Lower lobe of right lung (tissue), 2 donors: ENCODE results near the gene OR2T27. TPM values are rescaled to one million over a fixed set of nuclear protein-coding genes. Genes with fewer than 3 reads are reported as not detected.

Experiments
- ATAC-seq, 2 donors: fragments of 200-7000 bp; cut with Tn5 transposase; one replicate each; pipeline ENCODE4 v1.9.1; 2020 to 2022; ENCODE audit warnings: mild to moderate bottlenecking in 2 of 2, moderate library complexity in 2 of 2
- DNase-seq: peaks from one replicate; pipeline ENCODE4 v3.0.0-alpha.2; 2020
- H3K27ac ChIP-seq: fragments of 200-600 bp; one replicate; pipeline ENCODE4 v1.8.0; 2022
- H3K27me3 ChIP-seq: fragments of 200-600 bp; one replicate; pipeline ENCODE4 v1.8.0; 2022; ENCODE audit warnings: low read depth
- H3K36me3 ChIP-seq: fragments of 200-600 bp; one replicate; pipeline ENCODE4 v1.8.0; 2022; ENCODE audit warnings: mild to moderate bottlenecking
- H3K4me1 ChIP-seq: fragments of 200-600 bp; one replicate; pipeline ENCODE4 v1.8.0; 2022
- H3K4me3 ChIP-seq: fragments of 200-600 bp; one replicate; pipeline ENCODE4 v1.8.0; 2022; ENCODE audit warnings: mild to moderate bottlenecking
- H3K9me3 ChIP-seq: fragments of 200-600 bp; one replicate; pipeline ENCODE4 v1.8.0; 2022
- CTCF ChIP-seq: fragments of 200-600 bp; IDR thresholded peaks from one replicate; pipeline ENCODE4 v1.8.0; 2022; ENCODE audit warnings: antibody characterized with exemption, mild to moderate bottlenecking
- intact Hi-C: fragments of 100-400 bp; cut with DNase I; formaldehyde crosslinking; loops from one replicate; pipeline ENCODE4 v1.11.0; 2022
- total RNA-seq: library from RNA; stranded (reverse); fragmentation: NEBNext Ultra II Directional; extraction: Animal tissue kit (Norgen Biotek cat#: 25700); gene quantifications from one replicate; pipeline ENCODE4 v1.2.1, GENCODE V29; 2021
- donor health status: DM: no; HTN: yes; CAD: no; lungs with severe emphysema.

The OR2T27 gene
- total RNA-seq, 1 donor from 2014 or later: not detected

DNA sequence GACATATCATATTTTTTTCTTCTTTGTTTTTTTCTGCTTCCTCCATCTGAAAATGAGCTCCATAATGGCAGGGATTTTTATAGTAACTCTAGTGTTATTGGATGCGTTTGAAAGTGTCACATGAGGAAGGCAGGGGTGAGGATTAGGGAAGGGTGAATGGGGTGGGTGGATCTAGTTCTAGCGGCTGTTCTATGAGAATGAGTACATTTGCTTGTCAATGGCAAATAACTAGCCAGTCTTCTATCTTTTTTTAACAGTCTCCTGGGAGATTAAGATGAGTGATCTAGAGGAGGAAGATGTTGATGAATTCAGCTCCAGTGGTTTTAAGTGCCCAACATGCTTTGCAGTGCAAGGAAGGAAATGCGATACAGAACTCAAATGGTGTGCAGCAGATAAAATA lies 41.4 kb upstream of the OR2T27 start:
- Histone ChIP-seq H3K27me3 (no peaks in the 10 kb centered on the region), H3K27ac (no peak overlapping the region), H3K9me3 (no peaks in the 10 kb centered on the region), H3K36me3 (no peaks in the 10 kb centered on the region), H3K4me3 (no peak overlapping the region), H3K4me1 (peaks cover 5% of the 10 kb centered on the region)
- intact Hi-C loops: no loop called here
- DNase-seq (no peak), ATAC-seq (no peak)
- TF ChIP-seq CTCF: no peak

GRCh38 chr1:248696261-248696660 lies 40.9 kb upstream of the OR2T27 start:
- intact Hi-C loops: no loop called here
- no peaks in the 10 kb centered on the region for H3K9me3 ChIP-seq
- peak; percentile 17 for TF ChIP-seq CTCF
- no peaks in the 10 kb centered on the region for H3K36me3 ChIP-seq
- DNase-seq (no peak), ATAC-seq (peak in 1 of 2 donors; percentile 49)
- H3K27me3 ChIP-seq: no peaks in the 10 kb centered on the region
- peaks cover 5% of the 10 kb centered on the region for H3K4me1 ChIP-seq
- H3K4me3 ChIP-seq: no peak overlapping the region
- H3K27ac ChIP-seq: no peak overlapping the region

DNA sequence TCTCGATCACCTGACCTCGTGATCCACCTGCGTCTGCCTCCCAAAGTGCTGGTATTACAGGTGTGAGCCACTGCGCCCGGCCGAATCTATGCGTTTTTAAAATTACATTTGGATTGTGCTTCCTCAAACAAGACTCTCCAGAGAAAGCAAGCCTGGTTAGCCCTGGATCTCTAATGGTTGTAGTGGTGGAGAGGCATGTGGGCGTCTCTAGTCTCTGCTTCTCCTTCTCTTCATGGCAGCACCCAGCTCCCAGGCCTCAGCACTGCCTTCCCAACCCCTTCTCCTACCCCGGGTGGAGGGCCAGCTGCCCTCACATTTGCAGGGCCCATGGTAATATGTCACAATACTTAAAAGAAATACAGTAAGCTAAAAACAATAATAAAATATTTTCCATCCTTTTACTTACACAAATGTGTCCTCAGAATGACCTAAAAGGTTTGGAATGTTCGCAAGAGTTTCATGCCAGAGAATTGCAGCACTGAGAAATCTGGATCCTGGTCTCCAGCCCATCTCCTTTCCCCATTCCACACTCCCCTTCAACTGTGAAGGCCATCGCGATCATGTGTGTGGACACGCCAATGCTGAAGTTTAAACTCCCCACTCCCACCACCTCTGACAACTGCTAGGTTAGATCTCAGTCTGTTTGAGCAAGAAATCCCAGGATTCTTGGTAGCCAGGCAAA lies 40.3 kb upstream of the OR2T27 start:
- intact Hi-C loops: no loop called here
- no peak overlapping the region for H3K4me3 ChIP-seq
- DNase-seq (no peak), ATAC-seq (peak in 1 of 2 donors; percentile 67)
- no peak for TF ChIP-seq CTCF
- no peak overlapping the region for H3K27ac ChIP-seq
- H3K36me3 ChIP-seq: no peaks in the 10 kb centered on the region
- H3K9me3 ChIP-seq: no peaks in the 10 kb centered on the region
- H3K4me1 ChIP-seq: peaks cover 5% of the 10 kb centered on the region
- H3K27me3 ChIP-seq: no peaks in the 10 kb centered on the region

GRCh38 chr1:248691567-248692155 lies 36.3 kb upstream of the OR2T27 start:
- no peak for TF ChIP-seq CTCF
- no peak overlapping the region for H3K27ac ChIP-seq
- H3K4me1 ChIP-seq: peaks cover 4% of the 10 kb centered on the region
- H3K4me3 ChIP-seq: no peak overlapping the region
- ATAC-seq (peak; percentile 12 to 48), DNase-seq (no peak)
- H3K27me3 ChIP-seq: no peaks in the 10 kb centered on the region
- no peaks in the 10 kb centered on the region for H3K9me3 ChIP-seq
- H3K36me3 ChIP-seq: no peaks in the 10 kb centered on the region
- intact Hi-C loops: no loop called here

DNA sequence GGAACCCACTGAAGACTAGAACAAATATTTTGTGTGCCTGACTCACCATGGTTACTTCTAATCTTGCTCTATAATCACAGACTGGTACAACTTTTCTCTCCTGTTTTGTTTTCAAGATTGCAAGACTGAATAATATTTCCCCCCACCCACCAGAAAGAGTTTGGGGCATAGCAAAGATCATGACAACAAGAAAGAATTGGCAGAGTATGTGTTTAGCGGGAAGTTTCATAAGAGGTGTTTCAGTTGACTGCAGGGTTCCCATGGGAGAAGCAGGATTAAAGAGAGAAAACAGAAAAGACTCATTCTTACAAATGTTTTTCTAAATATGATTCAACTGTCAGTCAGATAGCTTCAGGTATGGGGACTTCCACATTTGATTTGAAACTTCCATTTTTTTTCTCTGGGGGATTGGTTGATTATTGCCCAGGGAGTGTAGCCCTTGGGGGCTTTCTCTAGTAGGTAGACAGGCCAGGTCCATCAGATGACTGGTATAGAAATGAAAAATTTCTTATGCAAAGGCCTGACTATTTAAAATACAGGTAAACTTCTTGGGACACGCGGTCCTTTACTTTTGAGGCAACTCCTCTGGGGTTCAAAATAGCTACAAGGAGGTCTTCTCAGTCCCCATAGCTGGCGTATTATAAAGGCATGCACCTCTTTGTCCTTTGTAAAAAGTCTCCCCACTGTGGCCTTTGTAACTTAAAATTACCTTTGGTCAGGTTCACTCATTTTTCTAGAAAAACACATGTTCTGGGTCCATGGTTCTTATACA lies 33.4 kb upstream of the OR2T27 start:
- TF ChIP-seq CTCF: no peak
- intact Hi-C loops: no loop called here
- ATAC-seq (no peak), DNase-seq (no peak)
- Histone ChIP-seq H3K27me3 (no peaks in the 10 kb centered on the region), H3K36me3 (no peaks in the 10 kb centered on the region), H3K4me1 (no peaks in the 10 kb centered on the region), H3K9me3 (no peaks in the 10 kb centered on the region), H3K27ac (no peak overlapping the region), H3K4me3 (no peak overlapping the region)
